GM21723 (cell line): ENCODE measurements around the gene ARHGAP27.
"Not testable (repeated sequence)": the region's sequence is repeated elsewhere in the genome, so short reads cannot be mapped to it uniquely, and the experiment has no call there.

Experiments used
- ATAC-seq: cut with Tn5 transposase; IDR thresholded peaks from one replicate; pipeline ENCODE4 v1.9.1; 2021; ENCODE audit warnings: mild to moderate bottlenecking, moderate library complexity; ENCODE audit not compliant: unreplicated experiment

The ARHGAP27 gene

GRCh38 chr17:45366691-45367090 lies 66.0 kb downstream of the ARHGAP27 start:
- ATAC-seq, result no peak

GRCh38 chr17:45366049-45366448 lies 66.6 kb downstream of the ARHGAP27 start:
- ATAC-seq, result no peak

- no peak for ATAC-seq
These were observed 67.9 kb downstream of the ARHGAP27 start for GRCh38 chr17:45364531-45365390.

- ATAC-seq, result no peak
These were observed 69.2 kb downstream of the ARHGAP27 start for GRCh38 chr17:45363498-45363897.

GRCh38 chr17:45361976-45362375 lies 70.7 kb downstream of the ARHGAP27 start:
- no peak for ATAC-seq

GRCh38 chr17:45361451-45361850 lies 71.2 kb downstream of the ARHGAP27 start:
- ATAC-seq, result no peak

GRCh38 chr17:45357364-45357997 lies 75.2 kb downstream of the ARHGAP27 start:
- ATAC-seq, result no peak

GRCh38 chr17:45355087-45355486 lies 77.6 kb downstream of the ARHGAP27 start:
- ATAC-seq, result no peak

- ATAC-seq, result no peak
These were observed 79.6 kb downstream of the ARHGAP27 start for GRCh38 chr17:45353043-45353442.

GRCh38 chr17:45351831-45352230 lies 80.8 kb downstream of the ARHGAP27 start:
- no peak for ATAC-seq

GRCh38 chr17:45347444-45347843 lies 85.2 kb downstream of the ARHGAP27 start:
- no peak for ATAC-seq

GRCh38 chr17:45346216-45347015 lies 86.3 kb downstream of the ARHGAP27 start:
- no peak for ATAC-seq

GRCh38 chr17:45345554-45346215 lies 87.0 kb downstream of the ARHGAP27 start:
- no peak for ATAC-seq

- no peak for ATAC-seq
These were observed 87.5 kb downstream of the ARHGAP27 start for GRCh38 chr17:45345246-45345553.

GRCh38 chr17:45343967-45344664 lies 88.6 kb downstream of the ARHGAP27 start:
- ATAC-seq, result not testable (repeated sequence)
